Myocyte (in vitro differentiated cells): ENCODE data around the gene RTL3. TPM values are rescaled to one million over a fixed set of nuclear protein-coding genes. Genes with fewer than 3 reads are reported as not detected.

Experiments
- DNase-seq: peaks from one replicate; pipeline ENCODE4 v3.0.0-alpha.2; 2012; ENCODE audit warnings: low read depth
- total RNA-seq: library from RNA; depleted of rRNA; stranded (reverse); fragments of >200 nt; gene quantifications from 2 replicates; pipeline ENCODE4 v1.2.3, GENCODE V29; 2014

Gene RTL3
- total RNA-seq, 1 donor from 2014 or later = 0.40 TPM

DNA sequence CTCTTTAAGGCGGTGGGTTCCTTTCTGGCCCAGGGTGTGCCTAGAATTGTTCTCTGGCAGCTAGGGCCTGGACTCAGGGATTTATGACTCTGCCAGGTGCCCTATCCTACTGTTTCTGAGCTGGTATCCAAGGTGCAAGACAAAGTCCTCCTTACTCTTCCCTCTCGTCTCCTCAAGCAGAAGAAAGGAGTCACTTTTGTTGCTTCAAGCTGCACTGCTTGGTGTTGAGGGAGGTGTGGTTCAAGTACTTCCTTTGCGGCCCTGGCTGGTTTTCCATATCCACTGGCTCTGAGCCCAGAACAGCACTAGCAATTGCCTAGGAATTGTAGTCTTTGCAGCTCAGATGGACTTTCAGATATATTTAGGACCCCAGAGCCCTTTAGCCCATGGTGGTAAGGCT lies 39.3 kb downstream of the RTL3 start:
- peak; percentile 14 for DNase-seq

DNA sequence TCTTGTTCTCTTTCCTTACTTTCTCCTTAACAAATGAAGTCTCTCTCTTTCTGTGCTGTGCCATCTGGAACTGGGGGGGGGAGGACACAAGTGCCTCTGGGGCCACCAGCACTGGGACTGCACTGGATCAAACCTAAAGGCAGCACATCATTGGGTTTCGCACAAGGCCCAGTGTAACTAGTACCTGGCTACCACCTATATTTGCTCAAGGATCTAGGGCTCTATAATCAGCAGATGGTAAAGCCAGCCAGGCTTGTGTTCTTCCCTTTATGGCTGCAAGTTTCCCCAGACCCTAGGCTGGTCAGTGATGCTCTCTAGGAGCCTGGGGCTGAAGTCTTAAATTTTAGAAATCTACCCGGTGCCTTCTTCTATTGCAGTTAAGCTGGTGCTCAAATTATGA lies 40.1 kb downstream of the RTL3 start:
- DNase-seq = no peak

DNA sequence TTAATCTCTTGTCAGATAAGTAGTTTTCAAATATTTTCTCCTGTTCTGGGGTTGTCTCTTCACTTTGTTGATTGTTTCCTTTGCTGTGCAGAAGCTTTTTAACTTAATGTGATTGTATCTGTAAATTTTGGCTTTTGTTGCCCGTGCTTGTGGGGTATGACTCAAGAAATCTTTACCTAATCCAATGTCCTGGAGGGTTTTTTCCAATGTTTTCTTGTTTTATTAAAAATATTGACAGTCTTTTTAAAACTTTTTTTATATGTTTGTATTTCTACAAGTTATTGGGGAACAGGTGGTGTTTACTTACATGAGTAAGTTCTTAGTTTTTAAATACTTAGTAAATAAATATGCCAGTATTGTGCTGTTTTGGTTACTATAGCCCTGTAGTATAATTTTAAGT lies 44.9 kb downstream of the RTL3 start:
- DNase-seq = no peak

Other genes with a start within 250 kb of the RTL3 start
- gene LPAR4, start 88.4 kb upstream of the RTL3 start, total RNA-seq = 6.3 and 11.7 TPM in 2 replicates